ENCODE results near the gene NINL.

NINL gene

GRCh38 chr20:25499031-25499430, 86.3 kb downstream of the NINL start:
- FAIRE-seq, result no peak

- FAIRE-seq, result no peak
Measured at GRCh38 chr20:25498280-25498606, 87.1 kb downstream of the NINL start.

GRCh38 chr20:25497586-25498279, 87.6 kb downstream of the NINL start:
- FAIRE-seq, result no peak

- FAIRE-seq, result no peak
Measured at GRCh38 chr20:25496968-25497401, 88.3 kb downstream of the NINL start.

- FAIRE-seq, result no peak
Measured at GRCh38 chr20:25496165-25496967, 89.0 kb downstream of the NINL start.

- no peak for FAIRE-seq
Measured at GRCh38 chr20:25495189-25495824, 90.0 kb downstream of the NINL start.

- FAIRE-seq, result no peak
Measured at GRCh38 chr20:25494506-25495188, 90.7 kb downstream of the NINL start.

GRCh38 chr20:25493748-25494505, 91.4 kb downstream of the NINL start:
- FAIRE-seq, result no peak

- FAIRE-seq, result no peak
Measured at GRCh38 chr20:25493137-25493536, 92.2 kb downstream of the NINL start.

- FAIRE-seq, result no peak
Measured at GRCh38 chr20:25491446-25492038, 93.8 kb downstream of the NINL start.

GRCh38 chr20:25490656-25491445, 94.5 kb downstream of the NINL start:
- no peak for FAIRE-seq

GRCh38 chr20:25489221-25489871, 96.0 kb downstream of the NINL start:
- no peak for FAIRE-seq

- no peak for FAIRE-seq
Measured at GRCh38 chr20:25487975-25488374, 97.4 kb downstream of the NINL start.

- no peak for FAIRE-seq
Measured at GRCh38 chr20:25487306-25487705, 98.0 kb downstream of the NINL start.

- FAIRE-seq, result no peak
Measured at GRCh38 chr20:25486377-25486776, 99.0 kb downstream of the NINL start.

- FAIRE-seq, result no peak
Measured at GRCh38 chr20:25485872-25486271, 99.5 kb downstream of the NINL start.

- no peak for FAIRE-seq
Measured at GRCh38 chr20:25484911-25485511, 100.3 kb downstream of the NINL start.

- no peak for FAIRE-seq
Measured at GRCh38 chr20:25484224-25484846, 101.0 kb downstream of the NINL start.

- FAIRE-seq, result no peak
Measured at GRCh38 chr20:25483431-25484132, 101.7 kb downstream of the NINL start.
